Karpas-422 (cell line): ENCODE measurements around the gene RAB4B. TPM values are rescaled to one million over a fixed set of nuclear protein-coding genes. Genes with fewer than 3 reads are reported as not detected.
"Not testable (repeated sequence)": the region's sequence is repeated elsewhere in the genome, so short reads cannot be mapped to it uniquely, and the experiment has no call there.

ENCODE experiments used
- DNase-seq: peaks from one replicate; pipeline ENCODE4 v3.0.0-alpha.2; 2015
- H2AFZ ChIP-seq: fragments of 200-600 bp; sonication (generic); 2 replicates; pipeline ENCODE4 v1.6.1; 2014; ENCODE audit warnings: antibody characterized with exemption, low read length, mixed read lengths
- H3K27ac ChIP-seq: fragments of 200-600 bp; sonication (generic); 2 replicates; pipeline ENCODE4 v1.5.1; 2014; ENCODE audit warnings: mild to moderate bottlenecking, low read length, moderate library complexity
- H3K27me3 ChIP-seq: fragments of 200-600 bp; sonication (generic); 2 replicates; pipeline ENCODE4 v1.6.1; 2014; ENCODE audit warnings: low read length, mixed read lengths
- H3K36me3 ChIP-seq: fragments of 200-600 bp; sonication (generic); 2 replicates; pipeline ENCODE4 v1.6.1; 2014; ENCODE audit warnings: low read length, mixed read lengths; ENCODE audit not compliant: insufficient read depth
- H3K4me1 ChIP-seq: fragments of 200-600 bp; sonication (generic); 2 replicates; pipeline ENCODE4 v1.6.1; 2014; ENCODE audit warnings: mild to moderate bottlenecking, low read length, mixed read lengths
- H3K4me2 ChIP-seq: fragments of 200-600 bp; sonication (generic); 2 replicates; pipeline ENCODE4 v1.6.1; 2014; ENCODE audit warnings: low read length, low read depth, mild to moderate bottlenecking; ENCODE audit not compliant: poor library complexity, severe bottlenecking
- H3K4me3 ChIP-seq: fragments of 200-600 bp; sonication (generic); 2 replicates; pipeline ENCODE4 v1.5.1; 2014; ENCODE audit warnings: mild to moderate bottlenecking, antibody characterized with exemption, low read length, mixed read lengths
- H3K79me2 ChIP-seq: fragments of 200-600 bp; sonication (generic); 2 replicates; pipeline ENCODE4 v1.6.1; 2014; ENCODE audit warnings: mild to moderate bottlenecking, low read length, mixed read lengths
- H3K9ac ChIP-seq: fragments of 200-600 bp; sonication (generic); 2 replicates; pipeline ENCODE4 v1.6.0; 2014; ENCODE audit warnings: low read length
- H3K9me2 ChIP-seq: fragments of 200-600 bp; sonication (generic), shearing (Covaris generic); replicated peaks from 2 replicates; pipeline ENCODE4 v1.6.0; 2014; ENCODE audit warnings: mild to moderate bottlenecking, low read length, moderate library complexity; ENCODE audit not compliant: insufficient read depth
- H3K9me3 ChIP-seq: fragments of 300-700, 200-600 bp; sonication (generic); 2 replicates; pipeline ENCODE4 v1.6.1; 2014; ENCODE audit warnings: low read length, mixed read lengths
- H4K20me1 ChIP-seq: fragments of 200-600 bp; sonication (generic); 2 replicates; pipeline ENCODE4 v1.6.1; 2014; ENCODE audit warnings: mild to moderate bottlenecking, antibody characterized with exemption, low read length, low read depth; ENCODE audit not compliant: insufficient read depth
- total RNA-seq: library from RNA; depleted of rRNA; stranded (reverse); fragments of >200 nt; shearing (Covaris generic); gene quantifications from 2 replicates; pipeline ENCODE4 v1.2.3, GENCODE V29; 2014; ENCODE audit warnings: low replicate concordance; rRNA removed

The RAB4B gene
- 12.5 and 32.9 TPM in 2 replicates for total RNA-seq

- DNase-seq = peak; percentile 100
- Histone ChIP-seq H3K4me2 (peak within 1 kb of the TSS; percentile 96), H3K36me3 (no peaks in the 10 kb centered on the region), H2AFZ (no peak within 1 kb of the TSS), H3K9me3 (no peaks in the 10 kb centered on the region), H3K9ac (peak within 1 kb of the TSS; percentile 98), H4K20me1 (no peaks in the 10 kb centered on the region), H3K9me2 (no peaks in the 10 kb centered on the region), H3K4me3 (peak within 1 kb of the TSS; percentile 77), H3K27ac (peak within 1 kb of the TSS; percentile 100), H3K4me1 (peaks cover 23% of the 10 kb centered on the region), H3K27me3 (no peaks in the 10 kb centered on the region), H3K79me2 (peaks cover 11% of the 10 kb centered on the region; the same call in 1 of the 2 replicates)
Observed at GRCh38 chr19:40777937-40778705, at the start of gene RAB4B. RAB4B (plus strand) TSS chr19:40778247; CDS start chr19:40778376, 129 bp downstream.

GRCh38 chr19:40730065-40730464 is 48.0 kb upstream of the RAB4B start:
- H3K9me3 ChIP-seq, H3K9me2 ChIP-seq, H3K9ac ChIP-seq, H3K4me2 ChIP-seq, H2AFZ ChIP-seq, H3K4me1 ChIP-seq, H3K4me3 ChIP-seq, H3K79me2 ChIP-seq, H3K27ac ChIP-seq, H3K27me3 ChIP-seq, DNase-seq, H3K36me3 ChIP-seq, H4K20me1 ChIP-seq: not testable (repeated sequence)

- H2AFZ ChIP-seq, H3K36me3 ChIP-seq, H3K27ac ChIP-seq, H3K4me1 ChIP-seq, H3K4me3 ChIP-seq, H3K27me3 ChIP-seq, H4K20me1 ChIP-seq, H3K4me2 ChIP-seq, H3K9me2 ChIP-seq, H3K9ac ChIP-seq, DNase-seq, H3K9me3 ChIP-seq, H3K79me2 ChIP-seq: not testable (repeated sequence)
Observed at GRCh38 chr19:40732304-40732703, 45.7 kb upstream of the RAB4B start.

GRCh38 chr19:40733149-40733548 is 44.9 kb upstream of the RAB4B start:
- Histone ChIP-seq H3K4me1 (no peaks in the 10 kb centered on the region), H3K36me3 (peaks cover 7% of the 10 kb centered on the region)

GRCh38 chr19:40735013-40735771 is 42.9 kb upstream of the RAB4B start:
- Histone ChIP-seq H3K4me1 (no peaks in the 10 kb centered on the region), H3K36me3 (peaks cover 7% of the 10 kb centered on the region), H2AFZ (no peak overlapping the region), H3K4me2 (no peak overlapping the region), H3K79me2 (no peaks in the 10 kb centered on the region), H3K27ac (no peak overlapping the region), H3K9me3 (no peaks in the 10 kb centered on the region), H3K27me3 (no peaks in the 10 kb centered on the region), H3K9me2 (no peaks in the 10 kb centered on the region), H3K4me3 (no peak overlapping the region), H4K20me1 (no peaks in the 10 kb centered on the region), H3K9ac (no peak overlapping the region)
- no peak for DNase-seq

More at GRCh38 chr19:40733149-40733548, 44.9 kb upstream of the RAB4B start:
- Histone ChIP-seq H3K9ac (no peak overlapping the region), H3K79me2 (no peaks in the 10 kb centered on the region), H2AFZ (no peak overlapping the region), H3K4me2 (no peak overlapping the region), H3K4me3 (no peak overlapping the region), H3K27ac (no peak overlapping the region), H3K9me2 (no peaks in the 10 kb centered on the region), H3K9me3 (no peaks in the 10 kb centered on the region), H3K27me3 (no peaks in the 10 kb centered on the region), H4K20me1 (no peaks in the 10 kb centered on the region)
- no peak for DNase-seq

- H3K79me2 ChIP-seq = no peaks in the 10 kb centered on the region
- no peak overlapping the region for H3K27ac ChIP-seq
- H3K27me3 ChIP-seq = no peaks in the 10 kb centered on the region
- no peak overlapping the region for H2AFZ ChIP-seq
- H3K4me1 ChIP-seq = no peaks in the 10 kb centered on the region
- DNase-seq = no peak
- no peak overlapping the region for H3K4me3 ChIP-seq
- H4K20me1 ChIP-seq = no peaks in the 10 kb centered on the region
- H3K4me2 ChIP-seq = no peak overlapping the region
- peaks cover 5% of the 10 kb centered on the region for H3K36me3 ChIP-seq
- H3K9me3 ChIP-seq = no peaks in the 10 kb centered on the region
- H3K9me2 ChIP-seq = no peaks in the 10 kb centered on the region
- H3K9ac ChIP-seq = no peak overlapping the region
Observed at GRCh38 chr19:40736661-40737060, 41.4 kb upstream of the RAB4B start.

GRCh38 chr19:40737102-40737644 is 40.9 kb upstream of the RAB4B start:
- no peaks in the 10 kb centered on the region for H3K4me1 ChIP-seq

More at GRCh38 chr19:40737102-40737644, 40.9 kb upstream of the RAB4B start:
- Histone ChIP-seq H2AFZ (no peak overlapping the region), H3K4me2 (no peak overlapping the region), H3K36me3 (peaks cover 5% of the 10 kb centered on the region), H3K27me3 (no peaks in the 10 kb centered on the region), H4K20me1 (no peaks in the 10 kb centered on the region), H3K9me3 (no peaks in the 10 kb centered on the region), H3K4me3 (no peak overlapping the region), H3K9ac (no peak overlapping the region), H3K79me2 (no peaks in the 10 kb centered on the region), H3K9me2 (no peaks in the 10 kb centered on the region), H3K27ac (no peak overlapping the region)
- DNase-seq = no peak
